ENCODE data around the gene NTN1.

Gene NTN1

GRCh38 chr17:9006175-9006767 is 15.0 kb upstream of the NTN1 start:
- no peak for DNase-seq (ENCODE audit: low spot score)

GRCh38 chr17:9007052-9007714 is 14.1 kb upstream of the NTN1 start:
- no peak for DNase-seq (ENCODE audit: low spot score)

DNA sequence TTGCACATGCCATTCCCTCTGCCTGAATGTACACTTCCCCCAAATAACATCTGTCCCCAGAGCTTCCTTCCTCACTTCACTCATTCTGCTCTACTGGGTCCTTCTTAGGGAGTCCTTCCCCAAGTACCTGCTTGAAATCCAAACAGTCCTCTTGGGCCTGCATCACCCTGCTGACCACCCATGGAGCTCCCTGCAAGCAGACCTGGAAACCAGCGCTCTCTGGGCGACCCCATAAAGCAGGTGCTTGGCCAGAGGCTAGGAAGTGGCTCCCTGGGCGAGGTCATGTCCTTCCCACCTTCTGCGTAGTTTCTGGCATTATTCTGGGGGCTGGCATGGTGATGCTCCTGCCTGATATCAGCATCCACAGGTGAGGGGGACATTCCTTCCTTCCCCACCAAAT is 12.2 kb upstream of the NTN1 start:
- DNase-seq (ENCODE audit: low spot score) = no peak

GRCh38 chr17:9009737-9010136 is 11.6 kb upstream of the NTN1 start:
- no peak for DNase-seq (ENCODE audit: low spot score)

- no peak for DNase-seq (ENCODE audit: low spot score)
Observed at GRCh38 chr17:9011001-9011400, 10.3 kb upstream of the NTN1 start.

DNA sequence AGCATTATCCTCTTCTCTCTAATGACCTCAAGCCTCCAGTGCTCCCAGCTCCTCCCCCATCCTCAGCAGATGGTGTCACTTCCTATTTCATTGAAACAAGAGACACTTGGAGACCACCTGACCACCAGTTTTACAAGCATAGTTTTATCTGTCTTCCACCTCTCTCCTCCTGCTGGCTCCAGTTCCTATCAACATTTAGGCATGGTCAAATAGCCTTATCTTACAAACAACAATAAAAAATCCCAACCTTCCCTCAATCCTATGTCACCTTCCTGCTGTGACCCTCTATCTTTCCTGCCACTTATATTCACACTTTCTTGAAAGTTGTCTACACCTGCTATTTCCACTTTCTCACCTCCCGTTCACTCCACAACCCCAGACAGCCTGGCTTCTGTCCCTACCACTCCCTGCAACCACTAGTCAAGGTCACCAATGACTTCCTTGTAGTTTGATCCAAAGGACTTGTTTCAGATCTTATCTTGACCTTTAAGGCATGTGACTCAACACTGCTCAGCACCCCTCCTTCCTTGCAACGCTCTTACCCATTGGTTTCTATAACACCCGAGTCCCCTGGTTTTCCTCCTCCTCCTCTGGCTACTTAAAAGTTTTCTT is 4.3 kb upstream of the NTN1 start:
- DNase-seq (ENCODE audit: low spot score) = no peak

GRCh38 chr17:9018726-9019125 is 2.6 kb upstream of the NTN1 start:
- no peak for DNase-seq (ENCODE audit: low spot score)

GRCh38 chr17:9020096-9020823 is 1.1 kb upstream of the NTN1 start:
- no peak for DNase-seq (ENCODE audit: low spot score)

- no peak for DNase-seq (ENCODE audit: low spot score)
Observed at GRCh38 chr17:9020824-9021157, 519 bp upstream of the NTN1 start.

- no peak for DNase-seq (ENCODE audit: low spot score)
Observed at GRCh38 chr17:9021992-9022572, 772 bp downstream of the NTN1 start.

- no peak for DNase-seq (ENCODE audit: low spot score)
Observed at GRCh38 chr17:9022573-9023391, 1.5 kb downstream of the NTN1 start.

- DNase-seq (ENCODE audit: low spot score) = no peak
Observed at GRCh38 chr17:9023392-9024218, 2.3 kb downstream of the NTN1 start.

GRCh38 chr17:9024497-9024896 is 3.2 kb downstream of the NTN1 start:
- no peak for DNase-seq (ENCODE audit: low spot score)

GRCh38 chr17:9026741-9027140 is 5.4 kb downstream of the NTN1 start:
- no peak for DNase-seq (ENCODE audit: low spot score)

GRCh38 chr17:9028202-9028987 is 7.1 kb downstream of the NTN1 start:
- DNase-seq (ENCODE audit: low spot score) = no peak

DNA sequence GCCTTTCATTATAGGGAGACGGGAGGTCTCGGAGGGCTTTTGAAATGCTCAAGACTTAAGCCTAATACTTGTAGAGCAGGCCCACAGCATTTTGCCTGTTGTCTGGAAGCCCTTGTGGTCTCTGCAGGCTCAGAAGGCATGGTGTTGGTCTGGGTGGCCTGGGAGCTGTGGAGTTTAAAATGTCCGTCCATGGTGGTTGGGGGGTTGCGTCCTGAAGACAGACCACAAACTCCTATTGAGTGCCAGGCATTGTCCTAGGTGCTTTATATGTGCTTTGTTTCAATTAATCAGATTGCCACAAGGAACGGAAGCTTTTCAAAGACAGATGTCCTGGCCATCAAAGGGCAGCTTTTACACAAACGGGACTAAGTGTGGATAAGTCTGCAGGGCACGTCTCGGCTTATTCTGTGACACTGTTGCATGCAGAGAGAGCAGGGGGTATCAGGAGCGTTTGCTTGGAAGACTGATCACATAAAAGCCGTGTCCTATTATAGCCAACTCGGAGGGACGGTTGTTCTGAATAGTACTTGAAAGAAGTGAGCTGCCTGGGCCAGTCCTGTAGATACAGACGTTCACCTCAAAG is 7.8 kb downstream of the NTN1 start:
- no peak for DNase-seq (ENCODE audit: low spot score)

DNA sequence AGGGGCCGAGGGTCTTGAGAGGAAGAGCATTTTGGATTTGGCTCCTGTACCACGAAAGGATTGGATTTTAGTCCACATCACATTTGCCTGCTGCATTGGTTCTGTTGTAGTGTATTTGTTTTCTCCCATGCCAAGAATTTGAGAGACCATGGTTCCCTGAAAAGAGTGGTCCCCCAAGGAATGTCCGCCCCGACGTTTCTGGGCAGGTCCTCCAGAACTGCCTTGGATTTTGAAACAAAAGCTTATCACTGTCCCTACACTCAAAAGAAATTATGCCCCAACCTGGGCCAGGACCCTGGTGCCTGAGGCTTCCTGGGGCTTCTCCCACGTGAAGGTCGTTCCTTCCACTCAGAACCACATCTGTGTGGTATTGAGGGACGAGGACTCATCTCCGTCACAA is 10.8 kb downstream of the NTN1 start:
- no peak for DNase-seq (ENCODE audit: low spot score)

DNA sequence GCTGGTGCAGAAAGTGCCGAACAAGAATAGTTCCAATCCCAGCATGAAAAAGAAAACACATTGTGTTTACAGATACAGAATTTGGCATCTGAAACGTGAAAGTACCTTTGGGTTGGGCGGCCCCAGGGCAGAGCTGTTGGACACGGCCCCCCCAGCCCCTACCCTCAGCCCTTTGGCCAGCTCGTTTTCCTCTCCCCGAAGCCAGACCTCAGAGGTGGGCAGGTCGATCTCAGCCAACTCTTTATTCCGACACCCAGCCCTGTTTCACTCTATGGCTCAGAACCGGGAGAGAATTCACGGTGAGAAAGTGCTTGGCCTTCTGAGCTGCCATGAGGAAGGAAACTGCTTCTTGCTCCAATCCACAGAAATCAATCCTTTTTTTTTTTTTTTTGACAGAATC is 11.3 kb downstream of the NTN1 start:
- no peak for DNase-seq (ENCODE audit: low spot score)

- no peak for DNase-seq (ENCODE audit: low spot score)
Observed at GRCh38 chr17:9035249-9035648, 13.9 kb downstream of the NTN1 start.

- DNase-seq (ENCODE audit: low spot score) = no peak
Observed at GRCh38 chr17:9036336-9036735, 15.0 kb downstream of the NTN1 start.
